Endothelial cell of umbilical vein (primary cell): ENCODE results near the gene MYO18A.

Source experiments
- CTCF ChIP-seq, 2 donors: IDR thresholded peaks; 1 replicate in 1 of 2; 2 replicates in 1 of 2; pipeline ENCODE4 v1.5.1; 2011; ENCODE audit warnings: low read length in 2 of 2, mild to moderate bottlenecking in 2 of 2, moderate library complexity in 2 of 2, control low read depth in 1 of 2, inconsistent platforms in 1 of 2, low read depth in 1 of 2; ENCODE audit not compliant: insufficient read depth in 1 of 2; ENCODE audit errors: extremely low read depth in 1 of 2
- EZH2 ChIP-seq: IDR thresholded peaks from 2 replicates; pipeline ENCODE4 v1.6.1; 2012; ENCODE audit warnings: borderline replicate concordance, low read depth, mild to moderate bottlenecking, moderate library complexity, low read length, inconsistent platforms; ENCODE audit not compliant: severe bottlenecking
- FOS ChIP-seq: IDR thresholded peaks from 2 replicates; pipeline ENCODE4 v1.6.1; 2011; ENCODE audit warnings: mild to moderate bottlenecking, low read length, moderate library complexity, borderline replicate concordance; ENCODE audit not compliant: insufficient read depth
- GATA2 ChIP-seq: IDR thresholded peaks from 2 replicates; pipeline ENCODE4 v1.7.0; 2011; ENCODE audit warnings: low read depth, mild to moderate bottlenecking, moderate library complexity, mixed read lengths, low read length; ENCODE audit not compliant: insufficient read length, insufficient read depth
- JUN ChIP-seq: IDR thresholded peaks from 2 replicates; pipeline ENCODE4 v1.6.1; 2011; ENCODE audit warnings: borderline replicate concordance, low read depth; ENCODE audit not compliant: insufficient read length, insufficient read depth
- MAX ChIP-seq: IDR thresholded peaks from 2 replicates; pipeline ENCODE4 v1.6.1; 2011; ENCODE audit not compliant: insufficient read depth, insufficient read length
- MYC ChIP-seq: IDR thresholded peaks from one replicate; pipeline ENCODE4 v1.6.1; 2011; ENCODE audit warnings: mild to moderate bottlenecking, low read depth, low read length
- POLR2A ChIP-seq: IDR thresholded peaks from 2 replicates; pipeline ENCODE4 v1.6.1; 2012; ENCODE audit warnings: low read depth, mild to moderate bottlenecking, control low read depth, low read length
- POLR2AphosphoS5 ChIP-seq: IDR thresholded peaks from 2 replicates; pipeline ENCODE4 v1.6.1; 2012; ENCODE audit warnings: low read depth, mild to moderate bottlenecking, control low read depth, low read length, moderate library complexity; ENCODE audit not compliant: insufficient read depth

- TF ChIP-seq CTCF (IDR thresholded peaks at IDR 0.05; ENCODE audit: extremely low read depth in 1 of 2, insufficient read depth in 1 of 2, low read depth in 1 of 2, low read length in 2 of 2) (no peak), POLR2A (no peak), MAX (no peak), POLR2AphosphoS5 (no peak), MYC (no peak), EZH2 (no peak), GATA2 (no peak), FOS (no peak), JUN (no peak)
These were observed 35.5 kb upstream of the MYO18A start for GRCh38 chr17:29215717-29216116.
